OCI-LY1 (cell line): Measurements from ENCODE around the gene MCUR1.

Experiments
- H2AFZ ChIP-seq: fragments of 200-600 bp; sonication (generic), shearing (Covaris generic); 2 replicates; pipeline ENCODE4 v1.6.0; 2014; ENCODE audit warnings: antibody characterized with exemption, mild to moderate bottlenecking, low read length
- H3F3A ChIP-seq: fragments of 200-600 bp; sonication (generic), shearing (Covaris generic); 2 replicates; pipeline ENCODE4 v1.6.0; 2014; ENCODE audit warnings: mild to moderate bottlenecking, antibody characterized with exemption, low read length, moderate library complexity; ENCODE audit not compliant: insufficient read depth
- H3K27ac ChIP-seq: fragments of 200-600 bp; sonication (generic); 2 replicates; pipeline ENCODE4 v1.5.1; 2014; ENCODE audit warnings: low read length, mixed run types, mild to moderate bottlenecking, low read depth; ENCODE audit not compliant: poor library complexity, severe bottlenecking
- H3K27me3 ChIP-seq: fragments of 200-600 bp; sonication (generic); 2 replicates; pipeline ENCODE4 v1.6.0; 2014; ENCODE audit warnings: antibody characterized with exemption, mild to moderate bottlenecking, low read length, moderate library complexity; ENCODE audit not compliant: insufficient read depth
- H3K36me3 ChIP-seq: fragments of 200-600 bp; sonication (generic); 2 replicates; pipeline ENCODE4 v1.6.1; 2014; ENCODE audit warnings: mild to moderate bottlenecking, antibody characterized with exemption, low read length, moderate library complexity, mixed read lengths; ENCODE audit not compliant: insufficient read depth
- H3K4me1 ChIP-seq: fragments of 200-600 bp; sonication (generic); 2 replicates; pipeline ENCODE4 v1.5.1; 2014; ENCODE audit warnings: mild to moderate bottlenecking, low read length, moderate library complexity; ENCODE audit not compliant: insufficient read depth, severe bottlenecking
- H3K4me2 ChIP-seq: fragments of 200-600 bp; sonication (generic), shearing (Covaris generic); 2 replicates; pipeline ENCODE4 v1.6.1; 2014; ENCODE audit warnings: low read length
- H3K4me3 ChIP-seq: fragments of 200-600 bp; sonication (generic); 2 replicates; pipeline ENCODE4 v1.5.1; 2014; ENCODE audit warnings: low read length, low read depth, mild to moderate bottlenecking, mixed read lengths; ENCODE audit not compliant: poor library complexity, severe bottlenecking
- H3K79me2 ChIP-seq: fragments of 200-600 bp; shearing (Covaris generic); 2 replicates; pipeline ENCODE4 v1.6.1; 2016; ENCODE audit warnings: mixed run types, low read length, mixed read lengths; ENCODE audit not compliant: insufficient read depth
- H3K9ac ChIP-seq: fragments of 200-600 bp; sonication (generic), shearing (Covaris generic); 2 replicates; pipeline ENCODE4 v1.6.1; 2014; ENCODE audit warnings: mild to moderate bottlenecking, low read length, mixed read lengths
- H3K9me2 ChIP-seq: fragments of 200-600 bp; sonication (generic), shearing (Covaris generic); 2 replicates; pipeline ENCODE4 v1.6.1; 2014; ENCODE audit warnings: low read depth, mild to moderate bottlenecking, low read length, mixed read lengths
- H3K9me3 ChIP-seq: fragments of 200-600 bp; shearing (Covaris generic); 2 replicates; pipeline ENCODE4 v1.6.1; 2014; ENCODE audit warnings: low read length, mixed read lengths
- H4K20me1 ChIP-seq: fragments of 200-600 bp; sonication (generic), shearing (Covaris generic); 2 replicates; pipeline ENCODE4 v1.6.0; 2016; ENCODE audit warnings: mild to moderate bottlenecking, low read length; ENCODE audit not compliant: insufficient read depth
- CTCF ChIP-seq: fragments of 200-600 bp; sonication (generic), shearing (Covaris generic); IDR thresholded peaks from 2 replicates; pipeline ENCODE4 v1.5.1; 2017; ENCODE audit warnings: mild to moderate bottlenecking, antibody characterized with exemption, low read length, moderate library complexity, mixed read lengths
- EZH2 ChIP-seq: fragments of 200-600 bp; sonication (generic), shearing (Covaris generic); IDR thresholded peaks from 2 replicates; pipeline ENCODE4 v1.8.0; 2017; ENCODE audit warnings: borderline replicate concordance, mixed run types, mild to moderate bottlenecking, antibody characterized with exemption, low read length, moderate library complexity, mixed read lengths

MCUR1 gene

GRCh38 chr6:13808801-13809200, 5.6 kb downstream of the MCUR1 start:
- TF ChIP-seq CTCF, result no peak
- TF ChIP-seq EZH2, result no peak
- Histone ChIP-seq H3K79me2 (peaks cover 41% of the 10 kb centered on the region), H3K9me2 (no peaks in the 10 kb centered on the region), H2AFZ (no peak overlapping the region), H3K4me2 (no peak overlapping the region), H3K9ac (no peak overlapping the region), H3K9me3 (no peaks in the 10 kb centered on the region), H3K4me1 (peaks cover 25% of the 10 kb centered on the region), H3K36me3 (peaks cover 17% of the 10 kb centered on the region; the same call in 1 of the 2 replicates), H3K27ac (no peak overlapping the region), H3K4me3 (no peak overlapping the region), H3F3A (no peaks in the 10 kb centered on the region), H3K27me3 (no peaks in the 10 kb centered on the region), H4K20me1 (no peaks in the 10 kb centered on the region)

GRCh38 chr6:13807696-13808095, 6.7 kb downstream of the MCUR1 start:
- TF ChIP-seq EZH2 (no peak), CTCF (no peak)

GRCh38 chr6:13803581-13803980, 10.8 kb downstream of the MCUR1 start:
- TF ChIP-seq EZH2 (no peak), CTCF (no peak)
- peaks cover 56% of the 10 kb centered on the region for H3K36me3 ChIP-seq
- H3K4me2 ChIP-seq, result no peak overlapping the region

More at GRCh38 chr6:13807696-13808095, 6.7 kb downstream of the MCUR1 start:
- no peak overlapping the region for H2AFZ ChIP-seq
- H3K4me2 ChIP-seq, result no peak overlapping the region
- H3K9me2 ChIP-seq, result no peaks in the 10 kb centered on the region
- H3K27me3 ChIP-seq, result no peaks in the 10 kb centered on the region
- H3K9ac ChIP-seq, result no peak overlapping the region
- H3K4me1 ChIP-seq, result peaks cover 20% of the 10 kb centered on the region
- H3K36me3 ChIP-seq, result peaks cover 27% of the 10 kb centered on the region
- H3K27ac ChIP-seq, result no peak overlapping the region
- H4K20me1 ChIP-seq, result no peaks in the 10 kb centered on the region
- H3F3A ChIP-seq, result no peaks in the 10 kb centered on the region
- no peak overlapping the region for H3K4me3 ChIP-seq
- no peaks in the 10 kb centered on the region for H3K9me3 ChIP-seq
- H3K79me2 ChIP-seq, result peaks cover 31% of the 10 kb centered on the region

More at GRCh38 chr6:13803581-13803980, 10.8 kb downstream of the MCUR1 start:
- H4K20me1 ChIP-seq, result no peaks in the 10 kb centered on the region
- no peaks in the 10 kb centered on the region for H3K79me2 ChIP-seq
- H3K9me2 ChIP-seq, result no peaks in the 10 kb centered on the region
- no peak overlapping the region for H3K27ac ChIP-seq
- no peaks in the 10 kb centered on the region for H3K4me1 ChIP-seq
- no peaks in the 10 kb centered on the region for H3K9me3 ChIP-seq
- no peak overlapping the region for H3K4me3 ChIP-seq
- H3F3A ChIP-seq, result no peaks in the 10 kb centered on the region
- no peak overlapping the region for H3K9ac ChIP-seq
- no peaks in the 10 kb centered on the region for H3K27me3 ChIP-seq
- no peak overlapping the region for H2AFZ ChIP-seq
